ENCODE results near the gene BTBD2.

Gene BTBD2

GRCh38 chr19:1936916-1937610 lies 78.5 kb downstream of the BTBD2 start:
- no peak for DNase-seq

- no peak for DNase-seq
Measured at GRCh38 chr19:1936430-1936829, 79.1 kb downstream of the BTBD2 start.

GRCh38 chr19:1935484-1936208 lies 79.9 kb downstream of the BTBD2 start:
- peak; percentile 48 to 58 for DNase-seq
